Measurements from ENCODE around the gene MDK. TPM values are rescaled to one million over a fixed set of nuclear protein-coding genes. Genes with fewer than 3 reads are reported as not detected.

The MDK gene
- total RNA-seq, 1 donor from 2014 or later, result 5.2 TPM

DNA sequence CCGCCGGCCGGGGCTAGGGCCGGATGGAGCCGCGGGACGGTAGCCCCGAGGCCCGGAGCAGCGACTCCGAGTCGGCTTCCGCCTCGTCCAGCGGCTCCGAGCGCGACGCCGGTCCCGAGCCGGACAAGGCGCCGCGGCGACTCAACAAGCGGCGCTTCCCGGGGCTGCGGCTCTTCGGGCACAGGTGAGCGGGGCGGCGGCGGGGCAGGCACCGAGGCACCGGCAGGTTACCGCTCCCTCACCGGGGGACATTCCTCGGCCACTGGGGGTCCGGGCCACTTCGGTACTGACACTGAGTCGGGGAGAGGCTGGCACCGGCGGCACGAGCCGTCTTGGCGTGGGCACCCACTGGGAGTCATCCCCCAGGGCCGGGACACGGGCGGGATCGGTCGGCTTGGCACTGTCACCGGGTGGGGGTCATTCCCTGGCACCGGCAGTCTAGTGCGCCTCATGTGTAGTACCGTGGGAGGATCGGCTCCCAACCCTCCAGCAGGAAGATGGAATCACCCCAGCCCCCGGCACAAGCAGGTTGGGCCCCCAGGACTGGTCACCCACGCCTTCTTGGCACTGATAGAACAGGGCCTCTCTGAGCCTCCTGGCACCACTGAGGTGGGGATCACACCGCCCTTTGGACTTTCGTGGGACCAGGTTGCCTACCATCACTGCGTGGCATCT, 33.7 kb upstream of the MDK start:
- intact Hi-C loops (cut with micrococcal nuclease), result loop anchor here (1.0 to 5.0 kb wide), 9 partner anchors 33 to 1079 kb away; partner anchors contain the start of genes AMBRA1, ARHGAP1, CRY2 and PEX16

DNA sequence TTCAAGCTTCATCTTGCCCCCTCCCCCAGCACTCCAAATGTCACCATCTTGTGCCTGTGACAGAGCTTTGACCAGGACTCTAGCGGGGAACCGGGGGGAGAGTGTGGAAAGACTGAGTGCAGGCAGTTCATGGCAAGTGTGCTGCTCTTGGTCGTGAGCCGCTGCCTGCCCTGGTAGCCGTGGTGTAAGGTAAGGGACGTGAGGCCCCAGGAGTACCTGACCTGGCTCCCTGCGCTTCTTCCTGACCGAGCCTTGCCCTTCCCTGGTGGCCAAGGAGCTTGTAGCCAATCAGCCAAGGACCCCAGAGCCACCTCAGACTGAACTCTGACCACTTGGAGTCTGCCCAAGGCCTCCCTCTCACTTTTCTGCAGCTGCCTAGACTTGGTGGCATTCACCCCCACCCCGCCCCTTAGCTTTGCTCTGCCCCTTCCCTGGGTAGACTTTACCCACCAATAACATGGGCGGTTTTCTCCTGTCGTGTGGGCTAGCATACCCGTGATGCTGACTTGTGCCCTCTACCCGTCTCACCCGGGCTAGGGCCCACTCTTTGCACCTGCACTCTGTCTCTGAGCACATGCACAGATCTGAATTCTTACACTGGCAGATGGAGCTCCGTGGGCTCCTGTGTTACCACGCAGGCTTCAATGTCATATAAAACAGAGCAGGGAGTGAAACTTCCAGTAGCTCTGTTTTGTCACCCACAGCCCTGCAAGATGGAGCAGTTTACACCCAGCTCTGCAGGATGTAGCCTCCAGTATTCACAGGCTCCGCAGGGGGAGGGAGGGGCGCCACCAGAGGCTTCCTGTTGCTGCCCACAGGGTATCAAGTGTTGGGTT, 32.7 kb upstream of the MDK start:
- intact Hi-C loops (cut with micrococcal nuclease), result loop anchor here (1.0 to 5.0 kb wide), 3 partner anchors 13 to 501 kb away; partner anchors contain the start of genes ATG13, CRY2 and HARBI1

- intact Hi-C loops (cut with micrococcal nuclease), result no loop called here
Observed at GRCh38 chr11:46350695-46351094, 30.8 kb upstream of the MDK start.

GRCh38 chr11:46351148-46351547, 30.3 kb upstream of the MDK start:
- intact Hi-C loops (cut with micrococcal nuclease), result no loop called here

- intact Hi-C loops (cut with micrococcal nuclease), result loop anchor here (1.0 to 2.0 kb wide), 4 partner anchors 16 to 320 kb away; no protein-coding TSS in a partner anchor
Observed at GRCh38 chr11:46351606-46352005, 29.9 kb upstream of the MDK start.

GRCh38 chr11:46352063-46352841, 29.2 kb upstream of the MDK start:
- intact Hi-C loops (cut with micrococcal nuclease), result loop anchor here (1.0 to 2.0 kb wide), 4 partner anchors 15 to 319 kb away; no protein-coding TSS in a partner anchor

DNA sequence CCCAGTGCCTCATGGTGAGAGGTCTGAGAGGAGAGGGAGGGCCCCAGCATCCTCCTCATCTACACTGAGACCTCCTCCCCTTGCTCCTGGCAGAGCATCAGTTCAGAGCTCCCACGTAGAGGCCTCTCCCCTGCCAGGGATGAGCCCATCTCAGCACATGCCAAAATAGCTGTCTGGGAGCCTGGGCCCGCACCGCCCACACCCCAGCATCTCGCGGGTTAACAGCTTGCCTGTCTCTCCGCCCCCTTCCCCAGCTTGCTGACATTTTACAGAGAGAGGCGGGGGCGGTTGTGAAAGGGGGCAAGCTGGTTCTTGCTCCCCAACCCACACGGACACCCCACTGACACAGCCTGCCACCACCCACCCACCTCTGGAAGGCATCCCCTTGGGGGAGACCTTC, 27.8 kb upstream of the MDK start:
- intact Hi-C loops (cut with micrococcal nuclease), result loop anchor here (2.0 kb wide), 1 partner anchor 183 kb away; no protein-coding TSS in a partner anchor

DNA sequence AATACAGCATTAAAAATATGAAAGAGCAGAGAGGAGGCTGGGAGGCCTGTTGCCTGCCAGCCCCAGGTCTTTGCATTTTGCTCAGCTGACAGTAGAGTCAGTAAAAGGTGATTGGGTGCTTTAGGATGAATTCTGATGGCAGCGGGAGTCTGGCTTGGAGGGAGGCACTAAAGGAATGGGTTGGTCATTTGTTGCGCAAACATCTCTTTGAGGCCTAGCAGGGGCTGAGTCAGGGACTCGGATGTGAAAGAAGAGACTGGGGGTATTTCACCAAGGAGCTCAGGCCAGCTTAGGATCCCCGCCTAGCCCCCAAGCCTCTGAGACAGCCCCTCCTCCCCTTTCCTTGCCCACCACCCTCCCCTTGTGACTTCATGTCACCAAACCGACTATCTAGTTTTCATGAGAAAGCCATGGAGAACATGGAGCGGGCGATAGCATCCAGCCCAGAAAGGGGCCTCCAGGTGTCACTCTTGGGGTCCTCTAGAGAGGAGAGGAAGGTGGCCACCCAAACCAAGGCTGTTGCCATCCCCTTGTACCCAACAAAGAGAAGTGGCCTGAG, 24.5 kb upstream of the MDK start:
- intact Hi-C loops (cut with micrococcal nuclease), result no loop called here

DNA sequence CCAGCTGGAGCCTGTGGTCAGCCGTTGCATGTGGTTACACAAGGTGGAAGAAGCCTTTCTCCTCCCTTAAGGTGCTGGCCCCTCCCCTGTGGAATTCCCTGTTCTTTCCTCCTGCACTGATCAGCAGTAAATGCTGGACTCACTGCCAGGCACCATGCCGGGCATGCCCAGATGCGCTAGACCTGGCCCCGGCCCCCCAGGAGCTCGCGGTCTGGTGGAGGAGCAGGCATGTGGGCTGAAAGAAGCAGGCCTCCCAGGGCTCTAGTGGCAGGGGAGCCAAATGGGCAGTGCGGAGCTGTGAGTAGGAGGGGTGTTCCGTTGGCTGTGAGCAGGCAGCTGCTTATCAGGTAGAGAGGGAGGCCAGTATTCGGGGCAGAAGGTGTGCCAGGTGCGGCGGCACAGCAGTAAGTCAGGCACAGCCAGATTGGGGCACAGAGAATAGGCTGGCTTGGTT, 24.0 kb upstream of the MDK start:
- intact Hi-C loops (cut with micrococcal nuclease), result no loop called here

- intact Hi-C loops (cut with micrococcal nuclease), result no loop called here
Observed at GRCh38 chr11:46359953-46360352, 21.5 kb upstream of the MDK start.

GRCh38 chr11:46360878-46361277, 20.6 kb upstream of the MDK start:
- intact Hi-C loops (cut with micrococcal nuclease), result loop anchor here (1.0 kb wide), 2 partner anchors 8 to 12 kb away; no protein-coding TSS in a partner anchor

DNA sequence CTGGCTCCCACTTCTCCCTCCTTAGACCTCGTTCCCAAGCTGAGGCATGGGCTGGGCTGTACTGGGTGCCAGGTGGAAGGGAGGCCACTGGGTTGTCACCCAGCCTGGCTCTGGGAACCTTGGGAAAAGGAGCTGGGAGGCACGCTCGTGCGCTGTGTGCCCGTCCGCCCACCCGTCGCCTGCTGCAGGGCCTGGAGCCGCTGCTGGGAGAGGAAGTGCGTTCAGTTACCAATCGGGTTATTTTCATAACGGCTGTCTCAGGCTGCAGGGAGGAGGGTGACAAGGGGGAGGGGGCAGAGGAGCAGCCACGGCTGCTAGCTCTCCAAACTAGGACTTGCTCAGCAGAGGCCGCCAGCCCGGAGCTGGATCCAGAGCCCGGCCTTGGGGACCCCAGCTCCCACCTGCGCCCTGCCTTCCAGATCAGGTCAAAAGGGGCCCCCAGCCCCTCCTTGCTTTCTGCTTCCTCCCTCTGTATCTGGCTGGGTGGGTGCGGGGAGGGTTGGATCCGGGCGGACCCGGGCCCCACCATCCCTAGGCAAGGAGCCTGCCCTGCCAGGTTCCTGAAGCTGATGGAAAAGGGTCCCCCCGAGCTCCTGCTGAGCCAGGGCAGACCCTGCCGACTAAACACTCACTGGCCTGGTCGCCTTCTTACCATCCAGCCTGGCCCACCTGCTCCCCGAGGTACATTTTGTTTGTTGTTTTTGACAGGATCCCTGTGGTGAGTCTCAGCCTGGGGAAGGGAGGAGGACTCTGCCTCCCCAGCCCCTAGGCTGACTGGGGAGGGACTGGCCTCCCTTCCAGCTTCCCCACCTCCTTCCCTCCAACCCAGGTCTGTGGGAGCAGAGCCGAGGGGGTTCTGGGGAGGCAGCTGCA, 19.9 kb upstream of the MDK start:
- intact Hi-C loops (cut with micrococcal nuclease), result loop anchor here (1.0 kb wide), 2 partner anchors 8 to 12 kb away; no protein-coding TSS in a partner anchor

- intact Hi-C loops (cut with micrococcal nuclease), result no loop called here
Observed at GRCh38 chr11:46362156-46363030, 19.1 kb upstream of the MDK start.

GRCh38 chr11:46363031-46363407, 18.4 kb upstream of the MDK start:
- intact Hi-C loops (cut with micrococcal nuclease), result no loop called here

DNA sequence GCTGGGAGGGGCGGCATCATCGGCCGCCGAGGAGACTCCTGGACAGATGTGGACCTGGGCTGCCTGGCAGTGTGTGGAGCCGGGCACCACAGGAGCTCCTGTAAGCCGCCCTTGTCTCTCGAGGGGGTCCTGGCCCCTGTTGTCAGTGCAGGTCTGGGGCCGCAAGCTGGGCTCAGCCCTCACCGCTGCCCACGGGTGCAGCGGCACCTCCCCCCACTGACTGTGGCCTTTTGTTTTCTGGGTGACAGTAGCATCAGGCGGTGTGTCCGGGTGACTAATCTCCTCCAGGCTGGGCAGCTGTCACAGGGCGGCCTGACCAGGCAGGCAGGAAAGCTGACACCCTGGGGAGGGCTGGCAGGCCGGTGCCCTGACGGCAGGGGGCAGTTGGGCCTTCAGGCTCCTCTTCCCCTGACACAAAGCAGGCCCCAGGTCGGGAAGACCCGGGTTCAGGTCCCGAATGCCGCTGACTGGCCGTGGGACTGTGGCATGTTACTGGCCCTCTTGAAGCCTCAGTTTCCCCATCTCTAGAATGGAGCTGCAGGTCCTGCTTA, 17.9 kb upstream of the MDK start:
- intact Hi-C loops (cut with micrococcal nuclease), result no loop called here

DNA sequence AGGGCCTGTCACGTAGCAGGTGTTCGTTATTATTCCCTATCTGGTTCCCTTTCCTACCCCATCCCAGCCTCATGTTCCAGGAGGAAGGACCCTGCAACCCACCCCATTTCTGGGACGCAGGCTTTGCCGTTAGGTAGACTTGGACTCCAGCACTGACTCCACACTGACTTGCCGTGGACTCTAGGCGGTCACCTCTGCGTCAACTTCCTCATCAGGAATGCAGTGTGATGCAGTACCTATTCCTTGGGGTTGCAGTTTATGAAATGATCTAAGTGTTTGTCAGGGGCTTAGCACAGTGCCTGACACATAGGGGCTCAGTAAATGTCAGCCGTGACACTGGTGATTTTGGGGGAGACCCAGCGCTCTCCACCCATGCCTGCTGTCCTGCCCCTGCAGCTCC, 17.4 kb upstream of the MDK start:
- intact Hi-C loops (cut with micrococcal nuclease), result no loop called here

DNA sequence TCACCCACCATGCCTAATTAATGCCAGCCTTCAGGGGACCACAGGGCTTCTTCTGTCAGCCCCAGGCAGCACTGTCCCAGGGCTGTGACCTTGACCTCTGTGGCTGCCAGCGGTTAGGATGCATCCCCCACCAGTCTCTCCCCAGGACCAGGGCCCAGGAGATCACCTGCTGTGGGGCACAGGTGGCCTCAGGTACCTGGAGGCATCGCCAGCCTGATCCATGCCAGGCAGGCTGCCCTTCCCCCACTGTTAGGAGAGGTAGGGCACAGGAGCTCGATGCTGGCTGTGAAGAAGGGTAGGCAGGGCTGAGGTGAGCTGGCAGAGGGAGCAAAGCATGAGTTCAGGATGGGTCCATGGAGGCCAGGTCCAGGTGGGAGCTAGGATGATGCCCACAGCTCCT, 16.7 kb upstream of the MDK start:
- intact Hi-C loops (cut with micrococcal nuclease), result no loop called here

DNA sequence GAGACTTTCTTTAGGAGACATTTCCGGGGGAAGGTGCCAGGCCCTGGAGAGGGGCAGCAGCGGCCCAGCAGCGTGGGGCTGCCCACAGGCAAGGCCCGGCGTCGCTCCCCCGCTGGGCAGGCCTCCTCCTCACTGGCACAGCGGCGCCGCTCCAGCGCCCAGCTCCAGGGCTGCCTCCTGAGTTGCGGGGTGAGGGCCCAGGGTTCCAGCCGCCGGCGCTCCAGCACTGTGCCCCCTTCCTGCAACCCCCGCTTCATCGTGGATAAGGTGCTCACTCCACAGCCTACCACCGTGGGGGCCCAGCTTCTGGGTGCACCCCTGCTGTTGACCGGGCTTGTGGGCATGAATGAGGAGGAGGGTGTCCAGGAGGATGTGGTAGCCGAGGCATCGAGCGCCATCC, 15.2 kb upstream of the MDK start:
- intact Hi-C loops (cut with micrococcal nuclease), result no loop called here
